ENCODE data around the gene TRMT2A. TPM values are rescaled to one million over a fixed set of nuclear protein-coding genes. Genes with fewer than 3 reads are reported as not detected.
"Not testable (repeated sequence)": the region's sequence is repeated elsewhere in the genome, so short reads cannot be mapped to it uniquely, and the experiment has no call there.

Gene TRMT2A
- total RNA-seq, 1 donor from 2014 or later = 111 TPM

DNA sequence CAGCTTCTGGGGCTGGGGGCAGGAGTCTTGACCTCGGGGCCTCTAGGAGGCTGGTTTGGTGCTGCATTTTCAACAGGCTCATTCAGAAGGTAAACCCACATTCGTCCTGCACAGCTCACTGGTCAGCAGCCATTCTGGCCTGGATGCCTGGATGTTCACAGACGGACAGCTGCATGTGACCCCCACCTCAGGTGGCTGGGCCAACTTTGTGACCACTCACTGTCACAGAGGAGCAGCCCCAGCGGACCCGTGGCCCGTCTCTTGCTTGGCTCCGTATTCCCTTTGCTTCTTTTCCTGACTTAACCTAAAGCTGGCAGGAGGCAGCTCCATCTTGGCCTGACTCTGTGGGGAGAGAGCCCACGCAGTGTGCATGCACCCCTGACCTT is 28.8 kb downstream of the TRMT2A start:
- intact Hi-C loops (cut with micrococcal nuclease) = no loop called here

DNA sequence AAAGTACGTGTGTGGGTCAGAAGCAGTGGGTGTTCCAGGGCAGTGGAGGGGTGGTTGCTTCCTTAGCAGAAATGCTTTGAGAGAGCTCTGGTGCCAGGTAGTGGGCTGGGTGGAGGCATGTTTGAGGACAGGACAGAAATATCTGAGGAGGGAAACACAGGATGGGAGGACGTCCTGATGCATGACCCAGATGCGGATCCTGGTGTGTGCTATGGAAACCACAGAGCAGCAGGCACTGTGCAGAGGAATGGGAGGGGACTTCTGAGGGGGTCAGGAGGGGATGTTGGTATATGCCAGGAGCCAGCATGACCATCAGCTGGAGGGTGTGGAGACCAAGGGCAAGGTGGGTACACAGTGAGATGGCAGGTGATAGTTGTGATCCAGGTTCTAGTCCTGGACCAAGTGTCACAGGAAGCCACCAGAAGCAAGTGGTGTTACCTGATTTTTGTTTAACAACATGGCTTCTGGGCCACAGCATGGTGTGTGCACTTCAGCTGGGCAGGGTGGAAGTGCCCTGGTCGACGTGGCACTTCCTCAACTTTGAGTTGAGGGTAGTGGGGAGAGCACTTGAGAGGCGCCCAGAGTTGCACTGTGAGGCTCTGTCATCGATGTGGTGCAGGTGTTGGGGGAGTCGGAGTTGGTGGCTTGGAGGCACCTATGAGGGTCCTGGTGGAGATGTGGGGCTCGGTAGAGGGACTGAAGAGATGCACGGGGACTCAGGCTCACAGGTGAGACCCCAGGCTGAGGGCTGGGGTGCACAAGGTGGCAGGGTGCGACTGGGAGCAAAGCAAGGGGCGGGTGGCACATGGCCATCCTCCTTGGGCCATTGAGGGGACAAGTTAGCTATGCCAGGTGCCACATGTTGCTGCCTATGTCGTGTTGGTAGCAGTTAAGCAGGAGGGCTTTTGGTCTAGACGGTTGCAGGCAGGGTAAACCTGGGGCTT is 29.4 kb downstream of the TRMT2A start:
- intact Hi-C loops (cut with micrococcal nuclease) = no loop called here

DNA sequence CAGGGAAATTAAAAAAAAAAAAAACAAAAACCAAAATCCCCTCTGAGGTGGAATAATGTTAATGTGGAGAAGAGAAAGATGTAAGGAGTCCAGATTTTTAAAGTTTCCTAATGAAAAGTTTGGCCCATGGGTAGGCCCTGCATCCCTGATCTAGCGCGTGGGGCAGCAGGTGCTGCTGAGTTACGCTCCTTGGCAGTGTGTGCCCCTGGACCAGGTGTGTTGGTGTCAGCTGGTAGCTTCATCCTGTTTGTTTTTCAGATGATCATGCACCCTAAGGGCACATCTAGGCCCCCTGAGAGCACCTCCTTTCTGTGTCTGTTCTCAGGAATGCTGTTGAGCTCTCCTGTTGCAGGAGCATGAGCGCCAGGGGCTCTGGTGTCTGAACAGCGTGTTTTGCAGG is 30.3 kb downstream of the TRMT2A start:
- intact Hi-C loops (cut with micrococcal nuclease) = no loop called here

DNA sequence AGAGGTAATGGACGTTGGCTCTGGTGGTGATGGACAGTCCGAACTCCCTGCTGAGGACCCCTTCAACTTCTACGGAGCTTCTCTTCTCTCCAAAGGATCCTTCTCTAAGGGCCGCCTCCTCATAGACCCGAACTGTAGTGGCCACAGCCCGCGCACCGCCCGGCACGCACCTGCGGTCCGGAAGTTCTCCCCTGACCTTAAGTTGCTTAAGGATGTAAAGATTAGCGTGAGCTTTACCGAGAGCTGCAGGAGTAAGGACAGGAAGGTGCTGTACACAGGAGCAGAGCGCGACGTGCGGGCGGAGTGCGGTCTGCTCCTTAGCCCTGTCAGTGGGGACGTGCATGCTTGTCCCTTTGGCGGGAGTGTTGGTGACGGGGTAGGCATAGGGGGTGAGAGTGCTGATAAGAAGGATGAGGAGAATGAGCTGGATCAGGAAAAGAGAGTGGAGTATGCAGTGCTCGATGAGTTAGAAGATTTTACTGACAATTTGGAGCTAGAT is 30.9 kb downstream of the TRMT2A start:
- intact Hi-C loops (cut with micrococcal nuclease) = no loop called here

GRCh38 chr22:20085651-20086050 is 31.4 kb downstream of the TRMT2A start:
- intact Hi-C loops (cut with micrococcal nuclease) = no loop called here

- intact Hi-C loops (cut with micrococcal nuclease) = loop anchor here (5.0 kb wide), 1 partner anchor 48 kb away; the partner anchor contains the start of gene ZDHHC8
These were observed 32.2 kb downstream of the TRMT2A start for GRCh38 chr22:20084547-20085413.

- intact Hi-C loops (cut with micrococcal nuclease) = loop anchor here (5.0 kb wide), 1 partner anchor 48 kb away; the partner anchor contains the start of gene ZDHHC8
These were observed 33.0 kb downstream of the TRMT2A start for GRCh38 chr22:20083891-20084546.

DNA sequence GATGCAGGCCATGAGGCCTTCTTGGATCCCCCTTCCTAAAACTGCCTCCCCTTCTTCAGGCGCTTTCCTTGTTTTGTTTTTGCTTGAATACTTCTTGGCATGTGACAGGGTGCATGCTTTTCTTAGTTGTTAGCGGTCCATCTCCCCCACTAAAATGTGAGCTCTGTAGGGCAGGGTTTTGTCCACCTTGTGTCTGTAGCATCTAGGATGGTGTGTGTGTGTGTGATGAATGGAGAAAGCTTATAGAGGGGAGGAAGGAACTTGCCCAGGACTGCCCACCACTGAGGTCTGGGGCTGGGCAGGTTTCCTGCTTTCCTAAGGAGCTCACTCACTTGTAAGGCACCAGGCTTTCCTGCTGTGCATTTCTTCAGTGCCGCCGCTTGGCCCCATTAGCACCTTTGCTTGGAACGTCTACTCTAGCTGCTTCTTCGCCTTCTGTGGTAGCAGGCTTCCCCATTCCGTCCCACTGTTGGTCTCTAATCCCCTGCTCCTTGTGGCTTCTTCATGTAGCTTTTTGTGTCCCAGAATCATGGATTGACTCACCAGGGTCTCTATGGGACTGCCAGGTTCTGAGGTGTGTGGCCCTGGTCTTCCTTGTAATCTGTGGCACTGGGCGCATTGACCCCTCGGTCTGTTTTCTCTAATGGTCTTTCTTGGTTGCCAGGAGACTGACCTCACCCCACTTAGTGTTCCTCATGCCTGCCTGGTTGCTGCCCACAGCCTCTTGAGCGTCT is 33.7 kb downstream of the TRMT2A start:
- intact Hi-C loops (cut with micrococcal nuclease) = loop anchor here (5.0 kb wide), 1 partner anchor 49 kb away; the partner anchor contains the start of gene ZDHHC8

- intact Hi-C loops (cut with micrococcal nuclease) = loop anchor here (1.0 to 5.0 kb wide), 5 partner anchors 19 to 64 kb away; partner anchors contain the start of genes TANGO2, TRMT2A and ZDHHC8
These were observed 36.0 kb downstream of the TRMT2A start for GRCh38 chr22:20080776-20081654.

DNA sequence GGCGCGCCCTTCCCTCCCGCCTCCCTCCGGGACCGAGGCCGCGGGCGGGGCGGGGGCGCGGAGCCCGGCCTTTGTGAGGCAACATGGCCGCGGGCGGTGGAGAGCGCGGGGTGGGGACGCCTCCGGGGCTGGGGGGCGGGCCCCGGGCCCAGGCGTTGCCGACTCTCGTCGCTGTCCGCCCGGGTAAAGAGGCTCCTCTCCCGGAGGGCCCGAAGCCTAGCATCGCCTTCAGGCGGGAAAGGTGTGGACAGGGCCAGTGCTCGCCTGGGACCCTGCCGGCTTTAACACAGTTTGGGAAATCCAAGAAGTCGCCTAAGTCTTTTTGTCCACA is 36.6 kb downstream of the TRMT2A start:
- intact Hi-C loops (cut with micrococcal nuclease) = loop anchor here (1.0 to 5.0 kb wide), 5 partner anchors 20 to 63 kb away; partner anchors contain the start of genes TANGO2, TRMT2A and ZDHHC8

- intact Hi-C loops (cut with micrococcal nuclease) = loop anchor here (1.0 to 5.0 kb wide), 5 partner anchors 20 to 63 kb away; partner anchors contain the start of genes TANGO2, TRMT2A and ZDHHC8
These were observed 37.1 kb downstream of the TRMT2A start, which contains the start of gene DGCR8 for GRCh38 chr22:20079745-20080444. DGCR8 (plus strand) TSS chr22:20080241; CDS start chr22:20085964, 5,723 bp downstream.

DNA sequence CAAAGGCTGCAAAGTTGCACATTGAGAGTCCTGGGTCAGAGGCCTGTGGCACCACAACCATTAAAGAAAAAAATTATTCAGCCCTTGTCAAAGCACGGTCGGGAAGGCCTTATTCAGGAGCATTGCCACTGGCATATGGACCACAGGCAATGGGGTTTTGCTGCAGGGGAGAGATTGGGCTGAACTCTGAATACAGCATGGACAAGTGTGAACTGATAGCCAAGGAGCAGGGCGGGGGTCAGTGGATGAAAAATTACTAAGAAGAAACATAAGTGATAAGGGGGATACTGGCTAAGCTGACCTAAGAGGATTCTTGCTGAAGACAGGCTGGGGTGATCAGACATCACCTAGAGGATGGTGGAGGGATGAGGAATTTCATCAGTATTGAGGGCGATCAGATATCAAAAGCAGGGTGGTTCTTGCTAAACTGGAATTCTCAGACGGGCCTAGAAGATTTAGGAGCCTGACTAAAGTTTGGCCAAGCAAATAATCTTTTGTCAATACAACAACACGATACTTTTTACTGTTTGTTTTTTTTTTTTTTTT is 40.3 kb downstream of the TRMT2A start:
- intact Hi-C loops (cut with micrococcal nuclease) = no loop called here

- intact Hi-C loops (cut with micrococcal nuclease) = no loop called here
These were observed 45.5 kb downstream of the TRMT2A start for GRCh38 chr22:20071524-20071972.

DNA sequence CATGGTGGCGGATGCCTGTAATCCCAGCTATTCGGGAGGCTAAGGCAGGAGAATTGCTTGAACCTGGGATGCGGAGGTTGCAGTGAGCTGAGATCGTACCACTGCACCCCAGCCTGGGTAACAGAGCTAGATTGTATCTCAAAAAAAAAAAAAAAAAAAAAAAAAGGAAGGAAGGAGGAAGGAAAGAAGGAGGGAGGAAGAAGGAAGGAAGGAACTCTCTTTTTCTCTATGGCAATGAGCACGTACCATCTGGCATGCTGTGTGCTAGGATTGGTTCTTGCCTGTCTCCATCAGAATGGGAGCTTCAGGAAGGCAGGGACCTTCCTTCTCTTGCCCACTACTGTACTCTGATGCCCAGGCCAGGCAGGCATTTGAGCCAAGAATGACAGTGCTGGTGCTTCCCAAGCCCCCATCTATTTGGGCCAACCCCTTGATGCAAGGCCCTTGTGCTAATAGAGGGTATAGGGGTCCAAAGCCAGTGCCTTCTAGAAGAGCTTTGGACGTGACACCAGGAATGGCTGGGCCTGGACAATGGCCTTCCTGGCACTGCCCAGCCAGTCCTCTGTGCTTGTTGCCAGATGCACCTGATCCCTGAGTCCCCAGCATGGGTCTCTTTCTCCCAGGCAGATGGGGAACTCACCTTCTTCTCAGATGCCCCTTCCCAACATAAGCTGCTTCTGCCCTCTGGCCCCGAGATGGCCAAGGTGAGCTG is 47.5 kb downstream of the TRMT2A start:
- intact Hi-C loops (cut with micrococcal nuclease) = no loop called here

DNA sequence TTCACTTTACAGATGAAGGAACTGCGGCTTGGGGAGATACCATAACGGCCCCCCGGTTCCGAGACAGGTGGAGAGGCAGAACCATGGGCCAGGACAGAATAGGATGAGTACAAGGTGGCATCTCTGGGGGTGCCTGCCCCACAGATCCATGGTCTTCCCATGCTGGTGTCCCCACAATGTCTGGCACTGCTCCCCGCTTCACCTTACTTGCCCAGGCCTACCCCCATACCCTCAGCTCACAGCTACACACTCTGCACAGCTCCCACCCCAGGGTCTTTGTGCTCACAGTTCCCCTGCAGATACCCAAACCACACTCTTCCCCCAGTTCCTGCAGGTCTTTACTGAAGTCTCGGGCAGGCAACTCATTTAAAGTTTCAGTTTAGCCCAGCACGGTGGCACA is 48.4 kb downstream of the TRMT2A start:
- intact Hi-C loops (cut with micrococcal nuclease) = no loop called here

GRCh38 chr22:20067384-20067682 is 49.7 kb downstream of the TRMT2A start:
- intact Hi-C loops (cut with micrococcal nuclease) = not testable (repeated sequence)

DNA sequence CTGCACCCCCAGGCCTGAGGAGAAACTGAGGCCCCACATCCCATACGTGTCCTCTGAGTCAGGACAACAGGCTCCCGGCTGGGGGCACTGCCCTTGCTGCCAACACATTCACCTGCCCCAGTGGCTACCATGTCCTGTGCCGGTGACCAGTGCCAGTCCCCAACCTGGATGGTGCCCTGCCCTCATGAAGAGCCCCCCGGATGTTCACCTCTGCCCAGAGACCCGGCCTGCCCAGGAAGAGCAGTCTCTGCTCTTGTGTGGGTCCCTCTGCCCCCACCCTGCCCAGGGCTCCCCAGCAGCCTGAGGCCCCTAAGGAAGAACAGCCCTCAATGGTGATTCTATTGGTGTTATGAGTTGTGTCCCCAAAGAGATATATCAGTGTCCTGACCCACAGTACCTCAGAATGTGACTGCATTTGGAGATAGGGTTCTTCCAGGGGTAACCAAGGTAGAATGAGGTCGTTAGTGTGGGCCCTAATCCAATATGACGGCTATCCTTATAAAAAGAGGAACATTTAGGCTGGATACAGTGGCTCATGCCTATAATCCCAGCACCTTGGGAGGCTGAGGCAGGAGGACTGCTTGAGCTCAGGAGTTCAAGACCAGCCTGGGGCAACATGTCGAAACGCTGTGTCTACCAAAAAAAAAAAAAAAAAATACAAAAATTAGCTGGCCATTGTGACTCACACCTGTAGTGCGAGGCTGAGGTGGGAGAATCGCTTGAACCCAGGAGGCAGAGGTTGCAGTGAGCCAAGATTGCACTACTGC is 50.2 kb downstream of the TRMT2A start:
- intact Hi-C loops (cut with micrococcal nuclease) = no loop called here

Measured in T-helper 1 cell treated with Interleukin-12 subunit alpha and Interleukin-12 subunit beta and Interleukin-4 antibody, amounts not matched to agents 30 ng/mL and 1 ng/mL, for 36 hours (primary cell).